Ovary (tissue), 9 donors: ENCODE results near the gene SLC25A4. TPM values are rescaled to one million over a fixed set of nuclear protein-coding genes. Genes with fewer than 3 reads are reported as not detected.
A peak's percentile ranks its signal among the peaks of the same experiment; 100 is the strongest.

Experiments used
- DNase-seq, 5 donors: peaks; one replicate each; pipeline ENCODE4 v3.0.0-alpha.2; 2019 to 2020
- H3K27ac ChIP-seq, 2 donors: fragments of 200-600 bp; one replicate each; pipeline versions ENCODE4 v1.5.1 to v1.8.0; 2019 to 2022
- H3K27me3 ChIP-seq: fragments of 200-600 bp; one replicate; pipeline ENCODE4 v1.8.0; 2022
- H3K36me3 ChIP-seq: fragments of 200-600 bp; sonication (generic); one replicate; pipeline ENCODE4 v1.5.1; 2019
- H3K4me1 ChIP-seq: one replicate; pipeline ENCODE4 v1.8.1; 2013; ENCODE audit warnings: mild to moderate bottlenecking, moderate library complexity; ENCODE audit not compliant: insufficient read depth
- H3K4me3 ChIP-seq: fragments of 200-600 bp; sonication (generic); one replicate; pipeline ENCODE4 v1.5.1; 2017
- H3K9me3 ChIP-seq, 2 donors: fragments of 200-600 bp in 1 of 2; sonication (generic) in 1 of 2; one replicate each; pipeline versions ENCODE4 v1.5.1 to v1.8.1; 2013 to 2019; ENCODE audit warnings: mild to moderate bottlenecking in 1 of 2, moderate library complexity in 1 of 2
- CTCF ChIP-seq, 3 donors: fragments of 450-650 bp in 2 of 3; fragments of 200-600 bp in 1 of 3; IDR thresholded peaks; one replicate each; pipeline versions ENCODE4 v1.5.1 to v1.8.0; 2016 to 2022; ENCODE audit warnings: antibody characterized with exemption in 3 of 3, mild to moderate bottlenecking in 1 of 3
- EP300 ChIP-seq: sonication (generic); formaldehyde crosslinking; IDR thresholded peaks from one replicate; pipeline ENCODE4 v1.6.1; 2017; ENCODE audit warnings: antibody characterized with exemption
- POLR2A ChIP-seq: fragments of 450-650 bp; IDR thresholded peaks from one replicate; pipeline ENCODE4 v1.6.1; 2017; ENCODE audit warnings: antibody characterized with exemption, mild to moderate bottlenecking, moderate library complexity
- WGBS, 3 donors: extraction: QIAGEN DNeasy Blood & Tissue Kit in 1 of 3; methylation state at CpG; one replicate each; pipeline versions ENCODE4 v1.1.5 to v1.1.7; 2013 to 2017; 5-methylcytosine and 5-hydroxymethylcytosine counted together
- intact Hi-C, 4 donors: fragments of 100-400 bp; cut with DNase I; formaldehyde crosslinking; loops; one replicate each; pipeline versions ENCODE4 v1.11.0 to v1.15.1; 2022 to 2023
- polyA plus RNA-seq, 2 donors: library from polyadenylated mRNA; stranded (reverse); fragments of 200-250 nt in 1 of 2; fragments of 350-450 nt in 1 of 2; fragmentation: Illumina TruSeq in 1 of 2; extraction: RNeasy Lipid Tissue Mini Kit (QIAGEN cat#74804) in 1 of 2; gene quantifications; one replicate each; pipeline ENCODE4 v1.2.3, GENCODE V29; 2013 to 2014
- total RNA-seq, 7 donors: library from RNA; depleted of rRNA in 2 of 7; stranded (reverse); fragments of >200 nt in 2 of 7; fragmentation: NEBNext Ultra II Directional in 3 of 7; extraction: Animal tissue kit (Norgen Biotek cat#: 25700) in 3 of 7; gene quantifications; one replicate each; pipeline versions ENCODE4 v1.1.0 to v1.2.4, GENCODE V29; 2016 to 2023
- donor health status: DM: no; HTN: no; CAD: no; lungs with moderate emphysema.
- donor health status: DM: no; HTN: no; CAD: no.
- donor health status: Bipolar disorder and iron deficiency.
- donor health status: DM: yes; HTN: yes; CAD: no.
- donor health status: DM: no; HTN: no; CAD: no.
- donor health status: DM: yes; HTN: yes; CAD: no.

SLC25A4 gene
- total and polyA plus RNA-seq, 9 donors, result 18.8 to 35.6 (median 23.2) TPM

GRCh38 chr4:185109736-185110135 lies 33.3 kb upstream of the SLC25A4 start:
- Histone ChIP-seq H3K4me1 (peaks cover 19% of the 10 kb centered on the region), H3K27ac (no peak overlapping the region), H3K36me3 (no peaks in the 10 kb centered on the region), H3K27me3 (no peaks in the 10 kb centered on the region), H3K4me3 (no peak overlapping the region), H3K9me3 (no peaks in the 10 kb centered on the region)
- no peak for TF ChIP-seq EP300
- no peak for TF ChIP-seq POLR2A
- no peak for TF ChIP-seq CTCF (IDR thresholded peaks at IDR 0.05)
- DNase-seq, result no peak
- intact Hi-C loops, result no loop called here

- no peak overlapping the region for H3K4me3 ChIP-seq
- peaks cover 21% of the 10 kb centered on the region for H3K4me1 ChIP-seq
- intact Hi-C loops, result no loop called here
- no peak overlapping the region for H3K27ac ChIP-seq
- H3K36me3 ChIP-seq, result no peaks in the 10 kb centered on the region
- no peaks in the 10 kb centered on the region for H3K9me3 ChIP-seq
- DNase-seq, result no peak
- WGBS, 3 donors, result 85 to 91% (median 87%) methylated on average over 11 of the region's 11 CpGs
- no peak for TF ChIP-seq POLR2A
- TF ChIP-seq EP300, result no peak
- TF ChIP-seq CTCF (IDR thresholded peaks at IDR 0.05), result no peak
- no peaks in the 10 kb centered on the region for H3K27me3 ChIP-seq
Measured at GRCh38 chr4:185110375-185110823, 32.7 kb upstream of the SLC25A4 start.

GRCh38 chr4:185112104-185112503 lies 31.0 kb upstream of the SLC25A4 start:
- WGBS, 3 donors, result 45 to 60% (median 49%) methylated on average over 2 of the region's 2 CpGs
- no peaks in the 10 kb centered on the region for H3K9me3 ChIP-seq
- H3K4me1 ChIP-seq, result peaks cover 21% of the 10 kb centered on the region
- intact Hi-C loops, result no loop called here
- H3K27me3 ChIP-seq, result no peaks in the 10 kb centered on the region
- peak in 2 of 5 donors; percentile 56 to 59 for DNase-seq
- TF ChIP-seq CTCF (IDR thresholded peaks at IDR 0.05) (no peak), EP300 (no peak), POLR2A (no peak)
- H3K4me3 ChIP-seq, result no peak overlapping the region
- H3K27ac ChIP-seq, result peak overlapping the region in 1 of 2 donors; percentile 56
- no peaks in the 10 kb centered on the region for H3K36me3 ChIP-seq

GRCh38 chr4:185113340-185113739 lies 29.7 kb upstream of the SLC25A4 start:
- Histone ChIP-seq H3K27ac (peak overlapping the region in 1 of 2 donors; percentile 56), H3K36me3 (no peaks in the 10 kb centered on the region), H3K27me3 (no peaks in the 10 kb centered on the region), H3K4me1 (peaks cover 21% of the 10 kb centered on the region), H3K9me3 (no peaks in the 10 kb centered on the region), H3K4me3 (no peak overlapping the region)
- TF ChIP-seq POLR2A (no peak), CTCF (IDR thresholded peaks at IDR 0.05) (no peak), EP300 (no peak)
- intact Hi-C loops, result no loop called here
- DNase-seq, result no peak
- 34 to 51% (median 39%) methylated on average over 2 of the region's 2 CpGs for WGBS, 3 donors
